Liver (tissue), 9 donors: ENCODE data around the gene NOC4L. TPM values are rescaled to one million over a fixed set of nuclear protein-coding genes. Genes with fewer than 3 reads are reported as not detected.

Experiments used
- DNase-seq: peaks from one replicate; pipeline ENCODE4 v3.0.0-alpha.2; 2017; ENCODE audit warnings: low spot score
- H3K27ac ChIP-seq, 2 donors: one replicate each; pipeline ENCODE4 v1.7.0; 2013; ENCODE audit warnings: inconsistent platforms in 2 of 2, low read length in 2 of 2, control low read depth in 1 of 2, low read depth in 1 of 2, mild to moderate bottlenecking in 1 of 2
- H3K27me3 ChIP-seq, 4 donors: one replicate each; pipeline versions ENCODE4 v1.6.1 to v1.7.0; 2013; ENCODE audit warnings: low read length in 3 of 4, inconsistent platforms in 1 of 4, mild to moderate bottlenecking in 1 of 4, moderate library complexity in 1 of 4; ENCODE audit not compliant: control insufficient read depth in 4 of 4, insufficient read depth in 4 of 4
- H3K36me3 ChIP-seq, 4 donors: one replicate each; pipeline versions ENCODE4 v1.6.1 to v1.7.0; 2013; ENCODE audit warnings: low read length in 3 of 4, mild to moderate bottlenecking in 3 of 4, low read depth in 1 of 4, moderate library complexity in 1 of 4; ENCODE audit not compliant: control insufficient read depth in 4 of 4, insufficient read depth in 3 of 4
- H3K4me1 ChIP-seq, 4 donors: one replicate each; pipeline versions ENCODE4 v1.6.1 to v1.7.0; 2013; ENCODE audit warnings: low read length in 3 of 4, mild to moderate bottlenecking in 3 of 4, moderate library complexity in 1 of 4; ENCODE audit not compliant: control insufficient read depth in 4 of 4, insufficient read depth in 4 of 4
- H3K4me3 ChIP-seq, 3 donors: one replicate each; pipeline versions ENCODE4 v1.6.1 to v1.7.0; 2013; ENCODE audit warnings: low read length in 3 of 3, control low read depth in 1 of 3, low read depth in 1 of 3, mild to moderate bottlenecking in 1 of 3
- H3K9ac ChIP-seq, 2 donors: one replicate each; pipeline ENCODE4 v1.7.0; 2013; ENCODE audit warnings: low read length in 2 of 2, mild to moderate bottlenecking in 2 of 2, moderate library complexity in 2 of 2, control low read depth in 1 of 2, low read depth in 1 of 2
- H3K9me3 ChIP-seq, 4 donors: one replicate each; pipeline versions ENCODE4 v1.6.1 to v1.7.0; 2013; ENCODE audit warnings: low read length in 3 of 4; ENCODE audit not compliant: control insufficient read depth in 4 of 4
- ATF3 ChIP-seq: IDR thresholded peaks from 2 replicates; pipeline ENCODE4 v1.6.1; 2016; ENCODE audit warnings: antibody characterized with exemption
- CTCF ChIP-seq: fragments of 150-350 bp; IDR thresholded peaks from 2 replicates; pipeline ENCODE4 v1.5.1; 2017; ENCODE audit warnings: improper control_type of control experiment, low read depth, low read length; ENCODE audit not compliant: missing input control
- EGR1 ChIP-seq, 2 donors: IDR thresholded peaks; 2 replicates each; pipeline ENCODE4 v1.6.1; 2016 to 2018; ENCODE audit warnings: antibody characterized with exemption in 2 of 2, low read depth in 2 of 2
- GABPA ChIP-seq, 2 donors: IDR thresholded peaks in 1 of 2; conservative IDR thresholded peaks in 1 of 2; 2 replicates each; pipeline ENCODE4 v1.6.1; 2016; ENCODE audit warnings: antibody characterized with exemption in 2 of 2, mild to moderate bottlenecking in 1 of 2, moderate library complexity in 1 of 2
- JUND ChIP-seq, 2 donors: IDR thresholded peaks; 2 replicates each; pipeline ENCODE4 v1.6.1; 2016; ENCODE audit warnings: antibody characterized with exemption in 2 of 2
- MAX ChIP-seq: IDR thresholded peaks from 2 replicates; pipeline ENCODE4 v1.6.1; 2016; ENCODE audit warnings: antibody characterized with exemption
- RAD21 ChIP-seq, 2 donors: IDR thresholded peaks; 2 replicates each; pipeline ENCODE4 v1.6.1; 2016; ENCODE audit warnings: antibody characterized with exemption in 2 of 2, mild to moderate bottlenecking in 2 of 2
- REST ChIP-seq: IDR thresholded peaks from 2 replicates; pipeline ENCODE4 v1.6.1; 2016; ENCODE audit warnings: antibody characterized with exemption, mild to moderate bottlenecking
- RXRA ChIP-seq, 2 donors: IDR thresholded peaks; 2 replicates each; pipeline ENCODE4 v1.6.1; 2017 to 2018; ENCODE audit warnings: antibody characterized with exemption in 2 of 2, mild to moderate bottlenecking in 1 of 2
- SP1 ChIP-seq: IDR thresholded peaks from 2 replicates; pipeline ENCODE4 v1.6.1; 2018; ENCODE audit warnings: antibody characterized with exemption, mild to moderate bottlenecking
- WGBS: extraction: QIAGEN DNeasy Blood & Tissue Kit; methylation state at CpG from one replicate; pipeline ENCODE4 v1.1.7; 2013; 5-methylcytosine and 5-hydroxymethylcytosine counted together
- polyA plus RNA-seq, 2 donors: library from polyadenylated mRNA; stranded (reverse) in 1 of 2; unstranded in 1 of 2; fragments of 200-250 nt in 1 of 2; fragments of >200 nt in 1 of 2; fragmentation: Nextera tagmentation in 1 of 2; extraction: Ambion mirVana in 1 of 2; gene quantifications; one replicate each; pipeline versions ENCODE4 v1.2.1 to v1.2.3, GENCODE V29; 2013 to 2015
- total RNA-seq, 2 donors: library from RNA; depleted of rRNA; stranded (reverse); fragments of >200 nt; gene quantifications; one replicate each; pipeline ENCODE4 v1.2.3, GENCODE V29; 2014
- donor health status: healthy.
- donor health status: healthy.
- donor health status: healthy.
- donor health status: healthy.
- donor health status: healthy.

Gene NOC4L
- total and polyA plus RNA-seq, 4 donors: 6.4 to 11.6 (median 8.4) TPM

- H3K4me3 ChIP-seq: no peak overlapping the region
- no peak overlapping the region for H3K9ac ChIP-seq
- WGBS: 82% methylated on average over 30 of the region's 30 CpGs
- no peaks in the 10 kb centered on the region for H3K9me3 ChIP-seq
- TF ChIP-seq ATF3 (no peak), REST (no peak), RAD21 (IDR thresholded peaks at IDR 0.05) (no peak), JUND (IDR thresholded peaks at IDR 0.05) (no peak), EGR1 (IDR thresholded peaks at IDR 0.05; ENCODE audit: low read depth in 2 of 2) (no peak), GABPA (IDR thresholded peaks at IDR 0.05 in 1 of 2, conservative IDR thresholded peaks at IDR 0.05 in 1 of 2) (no peak), SP1 (no peak), RXRA (IDR thresholded peaks at IDR 0.05) (no peak), MAX (no peak)
- no peak overlapping the region for H3K27ac ChIP-seq
- peaks cover 0 to 10% (median 0%) of the 10 kb centered on the region in 4 donors for H3K27me3 ChIP-seq
- no peak for DNase-seq
- no peaks in the 10 kb centered on the region for H3K36me3 ChIP-seq
- H3K4me1 ChIP-seq: no peaks in the 10 kb centered on the region
Measured at GRCh38 chr12:132174015-132174838, 30.0 kb downstream of the NOC4L start.

GRCh38 chr12:132174839-132175490, 30.7 kb downstream of the NOC4L start:
- Histone ChIP-seq H3K4me1 (no peaks in the 10 kb centered on the region), H3K36me3 (no peaks in the 10 kb centered on the region), H3K9me3 (no peaks in the 10 kb centered on the region), H3K27me3 (peaks cover 0 to 6% (median 0%) of the 10 kb centered on the region in 4 donors), H3K4me3 (no peak overlapping the region), H3K27ac (no peak overlapping the region), H3K9ac (no peak overlapping the region)
- TF ChIP-seq CTCF: no peak
- no peak for DNase-seq
- WGBS: 57% methylated on average over 25 of the region's 25 CpGs
